ENCODE data around the gene MZT2B.

DNA sequence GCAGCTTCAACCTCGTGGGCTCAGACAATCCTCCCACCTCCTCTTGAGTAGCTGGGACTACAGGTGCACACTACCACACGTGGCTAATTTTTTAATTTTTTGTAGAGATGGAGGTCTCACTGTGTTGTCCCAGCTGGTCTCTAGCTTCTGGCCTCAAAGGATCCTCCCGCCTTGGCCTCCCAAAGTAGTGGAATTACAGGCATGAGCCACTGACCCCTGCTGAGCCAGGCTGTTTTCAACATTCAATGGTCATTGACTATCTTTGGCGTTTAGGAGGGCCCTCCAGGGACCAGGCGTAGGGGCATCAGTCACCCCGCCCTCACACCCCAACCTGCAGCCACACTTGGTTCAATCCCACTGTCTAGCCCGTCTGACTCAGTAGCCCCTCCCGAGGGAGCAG is 5.2 kb downstream of the MZT2B start:
- no peak for TF ChIP-seq EZH2 (IDR thresholded peaks at IDR 0.05; ENCODE audit: low read length, missing control alignments)
- TF ChIP-seq, protein P1, sequence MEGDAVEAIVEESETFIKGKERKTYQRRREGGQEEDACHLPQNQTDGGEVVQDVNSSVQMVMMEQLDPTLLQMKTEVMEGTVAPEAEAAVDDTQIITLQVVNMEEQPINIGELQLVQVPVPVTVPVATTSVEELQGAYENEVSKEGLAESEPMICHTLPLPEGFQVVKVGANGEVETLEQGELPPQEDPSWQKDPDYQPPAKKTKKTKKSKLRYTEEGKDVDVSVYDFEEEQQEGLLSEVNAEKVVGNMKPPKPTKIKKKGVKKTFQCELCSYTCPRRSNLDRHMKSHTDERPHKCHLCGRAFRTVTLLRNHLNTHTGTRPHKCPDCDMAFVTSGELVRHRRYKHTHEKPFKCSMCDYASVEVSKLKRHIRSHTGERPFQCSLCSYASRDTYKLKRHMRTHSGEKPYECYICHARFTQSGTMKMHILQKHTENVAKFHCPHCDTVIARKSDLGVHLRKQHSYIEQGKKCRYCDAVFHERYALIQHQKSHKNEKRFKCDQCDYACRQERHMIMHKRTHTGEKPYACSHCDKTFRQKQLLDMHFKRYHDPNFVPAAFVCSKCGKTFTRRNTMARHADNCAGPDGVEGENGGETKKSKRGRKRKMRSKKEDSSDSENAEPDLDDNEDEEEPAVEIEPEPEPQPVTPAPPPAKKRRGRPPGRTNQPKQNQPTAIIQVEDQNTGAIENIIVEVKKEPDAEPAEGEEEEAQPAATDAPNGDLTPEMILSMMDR (conservative IDR thresholded peaks at IDR 0.05 in 1 of 2, IDR thresholded peaks at IDR 0.05 in 1 of 2; ENCODE audit: low read depth in 1 of 2, low read length in 2 of 2) = no peak

Data from fibroblast of lung (primary cell).